Transverse colon (tissue), 4 donors: ENCODE measurements around the gene PTPRJ. TPM values are rescaled to one million over a fixed set of nuclear protein-coding genes. Genes with fewer than 3 reads are reported as not detected.
A peak's percentile ranks its signal among the peaks of the same experiment; 100 is the strongest.

Experiments used
- DNase-seq: peaks from one replicate; pipeline ENCODE4 v3.0.0-alpha.2; 2019
- H3K27ac ChIP-seq, 4 donors: fragments of 200-600 bp; sonication (generic); 2 replicates each; pipeline ENCODE4 v1.5.1; 2016 to 2018; ENCODE audit warnings: inconsistent platforms in 4 of 4
- H3K27me3 ChIP-seq: fragments of 200-600 bp; sonication (generic); 2 replicates; pipeline ENCODE4 v1.5.1; 2017; ENCODE audit warnings: inconsistent platforms
- H3K36me3 ChIP-seq, 4 donors: fragments of 200-600 bp; sonication (generic); 2 replicates each; pipeline ENCODE4 v1.5.1; 2017 to 2019; ENCODE audit warnings: inconsistent platforms in 4 of 4
- H3K4me1 ChIP-seq, 4 donors: fragments of 200-600 bp; sonication (generic); 2 replicates each; pipeline ENCODE4 v1.5.1; 2017 to 2020; ENCODE audit warnings: inconsistent platforms in 4 of 4
- H3K4me3 ChIP-seq, 4 donors: fragments of 200-600 bp; sonication (generic); 1 replicate in 1 of 4; 2 replicates in 3 of 4; pipeline versions ENCODE4 v1.5.1 to v1.6.1; 2017 to 2019; ENCODE audit warnings: inconsistent platforms in 4 of 4
- H3K9me3 ChIP-seq, 2 donors: fragments of 200-600 bp; sonication (generic); 2 replicates each; pipeline ENCODE4 v1.5.1; 2017 to 2019; ENCODE audit warnings: inconsistent platforms in 2 of 2
- CTCF ChIP-seq, 5 experiments: fragments of 200-600 bp in 3 of 5; fragments of 450-650 bp in 2 of 5; sonication (generic) in 3 of 5; IDR thresholded peaks; 1 replicate in 2 of 5; 2 replicates in 3 of 5; pipeline ENCODE4 v1.5.1; 2016 to 2017; ENCODE audit warnings: antibody characterized with exemption in 5 of 5, inconsistent platforms in 3 of 5, mild to moderate bottlenecking in 2 of 5, moderate library complexity in 1 of 5
- EP300 ChIP-seq: sonication (generic); formaldehyde crosslinking; IDR thresholded peaks from one replicate; pipeline ENCODE4 v1.6.1; 2017; ENCODE audit warnings: antibody characterized with exemption, low read depth
- POLR2A ChIP-seq: fragments of 450-650 bp; IDR thresholded peaks from one replicate; pipeline ENCODE4 v1.6.1; 2016; ENCODE audit warnings: antibody characterized with exemption, mild to moderate bottlenecking, moderate library complexity
- POLR2AphosphoS5 ChIP-seq, 3 donors: sonication (generic); formaldehyde crosslinking; IDR thresholded peaks; one replicate each; pipeline ENCODE4 v1.6.1; 2016; ENCODE audit warnings: antibody characterized with exemption in 3 of 3
- WGBS, 2 donors: methylation state at CpG; one replicate each; pipeline ENCODE4 v1.1.5; 2018; ENCODE audit warnings: low coverage in 1 of 2; 5-methylcytosine and 5-hydroxymethylcytosine counted together
- in situ Hi-C, 4 donors: fragments of 200-750 bp; cut with MboI; loops; one replicate each; pipeline versions ENCODE4 v1.15.0 to v1.15.1; 2017; ENCODE audit warnings: low sequenced_read_pairs in 3 of 4, low pct_ligation_motif_present in 1 of 4, low pct_unique_long_range_greater_than_20kb in 1 of 4
- intact Hi-C: fragments of 100-400 bp; cut with DNase I; formaldehyde crosslinking; loops from one replicate; pipeline ENCODE4 v1.15.1; 2023; ENCODE audit warnings: low total_unique reads
- total RNA-seq, 4 donors: library from RNA; depleted of rRNA; stranded (reverse); fragments of >200 nt; gene quantifications; one replicate each; pipeline ENCODE4 v1.1.0, GENCODE V29; 2016

PTPRJ gene
- total RNA-seq, 4 donors from 2014 or later: 25.3 to 40.8 (median 31.7) TPM

GRCh38 chr11:48087422-48087821 lies 107.1 kb downstream of the PTPRJ start:
- H3K4me3 ChIP-seq: no peak overlapping the region
- no peaks in the 10 kb centered on the region for H3K27me3 ChIP-seq
- DNase-seq: no peak
- H3K4me1 ChIP-seq: peaks cover 6 to 24% (median 13%) of the 10 kb centered on the region in 4 donors
- no peaks in the 10 kb centered on the region for H3K36me3 ChIP-seq
- H3K27ac ChIP-seq: no peak overlapping the region
- intact Hi-C loops (no loop called here), in situ Hi-C loops (no loop called here)
- no peaks in the 10 kb centered on the region for H3K9me3 ChIP-seq
- TF ChIP-seq POLR2AphosphoS5 (IDR thresholded peaks at IDR 0.05) (no peak), POLR2A (no peak), CTCF (IDR thresholded peaks at IDR 0.05) (no peak), EP300 (no peak)
- 88% methylated on average over 1 to 2 of the region's 2 CpGs for WGBS, 2 donors

DNA sequence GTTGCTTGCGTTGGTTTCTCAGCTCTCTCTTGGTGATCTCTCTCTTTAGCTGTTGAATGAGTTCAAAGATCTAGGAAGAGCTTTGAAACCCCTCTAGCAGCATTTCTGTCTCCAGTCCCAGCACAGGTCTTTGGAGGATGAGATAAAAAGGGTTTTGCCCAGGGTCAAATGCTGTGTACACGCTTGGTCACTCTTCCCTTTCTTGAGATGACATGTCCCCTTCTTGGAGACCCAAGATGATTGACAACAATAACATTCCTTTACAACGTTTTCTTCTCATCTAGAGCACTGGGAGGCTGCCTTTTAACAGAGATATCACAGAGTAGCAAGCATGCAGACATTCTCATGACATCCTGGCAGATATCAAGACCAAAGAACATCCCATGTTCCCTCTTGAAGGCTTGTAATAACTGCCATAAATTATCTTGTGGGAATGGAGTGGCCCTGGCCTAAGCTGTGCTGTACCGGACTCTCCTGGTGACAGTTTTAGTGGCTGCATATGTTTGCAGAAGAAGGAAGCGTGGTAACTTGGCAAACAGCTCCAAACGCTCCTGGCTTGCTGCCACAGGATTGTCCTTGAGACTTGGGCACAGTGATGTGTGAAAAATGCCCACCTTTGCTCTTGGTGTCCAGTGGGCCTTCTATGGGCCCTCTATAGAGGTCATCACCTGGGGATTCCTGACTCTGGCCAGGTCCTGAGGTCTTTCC lies 107.8 kb downstream of the PTPRJ start:
- Histone ChIP-seq H3K27ac (peak overlapping the region in 1 of 4 donors; percentile 24), H3K9me3 (no peaks in the 10 kb centered on the region), H3K4me3 (no peak overlapping the region), H3K36me3 (no peaks in the 10 kb centered on the region), H3K27me3 (no peaks in the 10 kb centered on the region), H3K4me1 (peaks cover 8 to 31% (median 18%) of the 10 kb centered on the region in 4 donors)
- 46% methylated on average over 6 of the region's 6 CpGs; no CpG with 5 or more reads in 1 of the 2 donors for WGBS, 2 donors
- TF ChIP-seq CTCF (IDR thresholded peaks at IDR 0.05) (no peak), POLR2AphosphoS5 (IDR thresholded peaks at IDR 0.05) (no peak), POLR2A (no peak), EP300 (no peak)
- intact Hi-C loops (no loop called here), in situ Hi-C loops (no loop called here)
- DNase-seq: peak; percentile 56

- WGBS, 2 donors: 52 to 72% methylated on average over 5 to 6 of the region's 6 CpGs
- peak overlapping the region in 1 of 4 donors; percentile 24 for H3K27ac ChIP-seq
- in situ Hi-C loops: no loop called here
- DNase-seq: no peak
- H3K36me3 ChIP-seq: no peaks in the 10 kb centered on the region
- H3K27me3 ChIP-seq: no peaks in the 10 kb centered on the region
- no peak overlapping the region for H3K4me3 ChIP-seq
- TF ChIP-seq POLR2A (no peak), EP300 (no peak), CTCF (IDR thresholded peaks at IDR 0.05) (no peak), POLR2AphosphoS5 (IDR thresholded peaks at IDR 0.05) (no peak)
- intact Hi-C loops: no loop called here
- peaks cover 8 to 36% (median 21%) of the 10 kb centered on the region in 4 donors for H3K4me1 ChIP-seq
- no peaks in the 10 kb centered on the region for H3K9me3 ChIP-seq
These were observed 108.3 kb downstream of the PTPRJ start for GRCh38 chr11:48088682-48089050.

DNA sequence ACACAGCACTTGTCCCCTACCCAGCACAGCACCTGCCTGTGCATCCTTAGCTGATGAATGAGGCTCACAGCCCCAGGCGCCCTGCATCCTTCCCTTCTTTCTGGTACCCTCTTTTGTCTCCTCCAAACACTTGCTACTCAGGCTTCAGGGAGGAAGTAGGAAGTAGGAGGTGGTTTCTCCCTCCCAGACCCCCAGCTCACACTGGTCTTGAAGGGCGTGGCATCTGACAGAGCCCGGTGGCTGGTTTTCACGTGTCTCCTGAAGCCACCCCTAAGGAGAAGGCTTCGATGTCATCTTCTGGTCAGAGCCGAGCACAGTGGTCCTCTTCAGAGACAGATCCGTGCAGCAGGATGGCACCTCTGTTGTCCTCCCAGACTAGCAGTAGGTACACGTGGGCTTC lies 109.8 kb downstream of the PTPRJ start:
- in situ Hi-C loops (no loop called here), intact Hi-C loops (no loop called here)
- TF ChIP-seq EP300: no peak
- TF ChIP-seq CTCF (IDR thresholded peaks at IDR 0.05): no peak
- Histone ChIP-seq H3K4me1 (peaks cover 8 to 51% (median 33%) of the 10 kb centered on the region in 4 donors), H3K27ac (no peak overlapping the region), H3K9me3 (no peaks in the 10 kb centered on the region), H3K4me3 (no peak overlapping the region), H3K36me3 (no peaks in the 10 kb centered on the region), H3K27me3 (no peaks in the 10 kb centered on the region)
- DNase-seq: no peak
- 90% methylated on average over 8 of the region's 8 CpGs; no CpG with 5 or more reads in 1 of the 2 donors for WGBS, 2 donors
